Esophagus muscularis mucosa (tissue), 4 donors: ENCODE results near the gene DNAAF6.

Experiments used
- EP300 ChIP-seq: sonication (generic); formaldehyde crosslinking; IDR thresholded peaks from one replicate; pipeline ENCODE4 v1.6.1; 2017; ENCODE audit warnings: antibody characterized with exemption
- POLR2A ChIP-seq: fragments of 450-650 bp; IDR thresholded peaks from one replicate; pipeline ENCODE4 v1.6.1; 2017; ENCODE audit warnings: antibody characterized with exemption, moderate library complexity, mild to moderate bottlenecking, low read depth
- TF ChIP-seq, protein P1 (sequence below), 3 experiments: fragments of 200-600 bp in 2 of 3; fragments of 450-650 bp in 1 of 3; sonication (generic) in 2 of 3; IDR thresholded peaks; one replicate each; pipeline ENCODE4 v1.5.1; 2017 to 2019; ENCODE audit warnings: antibody characterized with exemption in 3 of 3, mild to moderate bottlenecking in 2 of 3, moderate library complexity in 1 of 3

DNA sequence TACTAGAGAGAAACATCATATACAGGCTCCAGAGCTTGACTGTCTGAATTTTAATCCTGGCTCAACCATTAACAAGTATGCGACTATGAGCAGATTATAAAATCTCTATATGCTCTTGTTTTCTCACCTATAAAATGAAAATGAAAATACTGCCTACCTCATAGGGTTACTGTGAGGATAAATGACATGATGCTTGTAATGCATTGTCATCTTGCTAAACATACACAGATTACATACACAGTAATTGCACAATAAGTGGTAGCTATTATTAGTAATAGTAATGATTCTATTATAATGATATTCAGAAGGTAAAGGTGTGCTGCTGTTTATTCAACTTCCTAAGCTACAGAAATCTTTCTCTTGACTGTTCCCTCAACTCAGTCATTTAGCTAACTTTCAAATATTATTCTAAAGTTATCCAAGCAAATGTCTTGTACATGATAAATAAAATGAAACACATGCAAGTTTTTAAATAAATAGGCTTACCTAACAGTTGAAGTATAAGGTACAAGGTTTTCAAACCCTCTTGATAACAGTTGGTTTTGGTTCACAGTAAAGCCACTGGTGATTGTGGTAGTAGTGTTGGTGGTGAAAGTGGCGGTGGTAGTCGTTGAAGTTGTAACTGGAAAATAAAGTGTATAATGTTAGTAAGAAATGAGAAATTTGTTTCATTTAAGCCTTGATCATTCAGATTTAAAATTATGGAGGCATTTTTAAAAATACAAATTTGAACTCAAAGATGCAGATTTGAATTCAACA, 39.1 kb upstream of the DNAAF6 start:
- TF ChIP-seq, protein P1, sequence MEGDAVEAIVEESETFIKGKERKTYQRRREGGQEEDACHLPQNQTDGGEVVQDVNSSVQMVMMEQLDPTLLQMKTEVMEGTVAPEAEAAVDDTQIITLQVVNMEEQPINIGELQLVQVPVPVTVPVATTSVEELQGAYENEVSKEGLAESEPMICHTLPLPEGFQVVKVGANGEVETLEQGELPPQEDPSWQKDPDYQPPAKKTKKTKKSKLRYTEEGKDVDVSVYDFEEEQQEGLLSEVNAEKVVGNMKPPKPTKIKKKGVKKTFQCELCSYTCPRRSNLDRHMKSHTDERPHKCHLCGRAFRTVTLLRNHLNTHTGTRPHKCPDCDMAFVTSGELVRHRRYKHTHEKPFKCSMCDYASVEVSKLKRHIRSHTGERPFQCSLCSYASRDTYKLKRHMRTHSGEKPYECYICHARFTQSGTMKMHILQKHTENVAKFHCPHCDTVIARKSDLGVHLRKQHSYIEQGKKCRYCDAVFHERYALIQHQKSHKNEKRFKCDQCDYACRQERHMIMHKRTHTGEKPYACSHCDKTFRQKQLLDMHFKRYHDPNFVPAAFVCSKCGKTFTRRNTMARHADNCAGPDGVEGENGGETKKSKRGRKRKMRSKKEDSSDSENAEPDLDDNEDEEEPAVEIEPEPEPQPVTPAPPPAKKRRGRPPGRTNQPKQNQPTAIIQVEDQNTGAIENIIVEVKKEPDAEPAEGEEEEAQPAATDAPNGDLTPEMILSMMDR (IDR thresholded peaks at IDR 0.05), result no peak
- TF ChIP-seq POLR2A (no peak), EP300 (no peak)
